H9 (cell line): Measurements from ENCODE around the gene DAD1. TPM values are rescaled to one million over a fixed set of nuclear protein-coding genes. Genes with fewer than 3 reads are reported as not detected.

Source experiments
- DNase-seq: peaks from one replicate; pipeline ENCODE4 v3.0.0-alpha.2; 2017
- H2AFZ ChIP-seq: one replicate; pipeline ENCODE4 v1.6.1; 2013; ENCODE audit warnings: mild to moderate bottlenecking, low read length, control low read depth, moderate library complexity
- H2AK5ac ChIP-seq: 2 replicates; pipeline ENCODE4 v1.6.1; 2013; ENCODE audit warnings: low read length, control low read depth, mixed read lengths; ENCODE audit not compliant: insufficient read length
- H2BK120ac ChIP-seq: one replicate; pipeline ENCODE4 v1.6.1; 2013; ENCODE audit warnings: low read depth, mild to moderate bottlenecking, low read length, control low read depth, inconsistent platforms; ENCODE audit not compliant: poor library complexity, severe bottlenecking
- H2BK12ac ChIP-seq: 2 replicates; pipeline ENCODE4 v1.6.1; 2013; ENCODE audit warnings: low read length, control low read depth, mixed read lengths, low read depth; ENCODE audit not compliant: insufficient read length
- H2BK15ac ChIP-seq: 2 replicates; pipeline ENCODE4 v1.6.1; 2013; ENCODE audit warnings: low read depth, low read length, control low read depth
- H2BK20ac ChIP-seq: one replicate; pipeline ENCODE4 v1.6.1; 2013; ENCODE audit warnings: low read depth, mild to moderate bottlenecking, low read length, control low read depth, inconsistent platforms; ENCODE audit not compliant: poor library complexity, severe bottlenecking
- H2BK5ac ChIP-seq: 2 replicates; pipeline ENCODE4 v1.6.1; 2013; ENCODE audit warnings: low read length, control low read depth, mixed read lengths; ENCODE audit not compliant: insufficient read length
- H3K14ac ChIP-seq: 2 replicates; pipeline ENCODE4 v1.6.1; 2013; ENCODE audit warnings: low read length, control low read depth; ENCODE audit not compliant: insufficient read depth
- H3K18ac ChIP-seq: 2 replicates; pipeline ENCODE4 v1.6.1; 2013; ENCODE audit warnings: low read depth, mild to moderate bottlenecking, mixed read lengths, low read length, control low read depth; ENCODE audit not compliant: insufficient read length
- H3K23ac ChIP-seq: 2 replicates; pipeline ENCODE4 v1.6.1; 2013; ENCODE audit warnings: low read length, control low read depth, mixed read lengths, low read depth; ENCODE audit not compliant: insufficient read length
- H3K23me2 ChIP-seq: 2 replicates; pipeline ENCODE4 v1.6.1; 2013; ENCODE audit warnings: low read depth, mild to moderate bottlenecking, mixed read lengths, low read length, control low read depth; ENCODE audit not compliant: insufficient read length, poor library complexity, severe bottlenecking
- H3K27ac ChIP-seq: 2 replicates; pipeline ENCODE4 v1.5.1; 2013; ENCODE audit warnings: low read length, control low read depth, mixed read lengths, low read depth; ENCODE audit not compliant: insufficient read length
- H3K27me3 ChIP-seq: 2 replicates; pipeline ENCODE4 v1.6.1; 2013; ENCODE audit warnings: low read length, control low read depth, inconsistent platforms; ENCODE audit not compliant: insufficient read depth
- H3K4ac ChIP-seq: 2 replicates; pipeline ENCODE4 v1.6.1; 2013; ENCODE audit warnings: low read depth, mild to moderate bottlenecking, control low read depth, inconsistent platforms, low read length, moderate library complexity
- H3K4me1 ChIP-seq: 2 replicates; pipeline ENCODE4 v1.6.1; 2013; ENCODE audit warnings: low read length, control low read depth, inconsistent platforms; ENCODE audit not compliant: insufficient read depth
- H3K4me2 ChIP-seq: 2 replicates; pipeline ENCODE4 v1.6.1; 2013; ENCODE audit warnings: low read length, control low read depth, mixed read lengths; ENCODE audit not compliant: insufficient read length, insufficient read depth
- H3K56ac ChIP-seq: 2 replicates; pipeline ENCODE4 v1.6.1; 2013; ENCODE audit warnings: low read depth, mild to moderate bottlenecking, mixed read lengths, low read length, control low read depth; ENCODE audit not compliant: insufficient read length
- H3K79me1 ChIP-seq: 2 replicates; pipeline ENCODE4 v1.6.1; 2013; ENCODE audit warnings: low read depth, mild to moderate bottlenecking, moderate library complexity, low read length, control low read depth, inconsistent platforms; ENCODE audit not compliant: insufficient read depth, poor library complexity, severe bottlenecking
- H3K79me2 ChIP-seq: 2 replicates; pipeline ENCODE4 v1.6.1; 2013; ENCODE audit warnings: low read length, control low read depth, inconsistent platforms; ENCODE audit not compliant: insufficient read depth
- H3K9ac ChIP-seq: 2 replicates; pipeline ENCODE4 v1.6.1; 2013; ENCODE audit warnings: low read length, control low read depth, mixed read lengths; ENCODE audit not compliant: insufficient read length; ENCODE audit errors: extremely low read depth
- H3K9me3 ChIP-seq: one replicate; pipeline ENCODE4 v1.6.1; 2013; ENCODE audit warnings: low read depth, low read length, inconsistent platforms; ENCODE audit not compliant: control insufficient read depth
- H3T11ph ChIP-seq: one replicate; pipeline ENCODE4 v1.6.1; 2013; ENCODE audit warnings: mild to moderate bottlenecking, low read length, control low read depth, inconsistent platforms
- H4K20me1 ChIP-seq: one replicate; pipeline ENCODE4 v1.6.1; 2013; ENCODE audit not compliant: control insufficient read depth, insufficient read length, insufficient read depth
- H4K5ac ChIP-seq: 2 replicates; pipeline ENCODE4 v1.6.1; 2013; ENCODE audit warnings: low read depth, mild to moderate bottlenecking, mixed read lengths, low read length, control low read depth; ENCODE audit not compliant: insufficient read length
- H4K8ac ChIP-seq: replicated peaks from 2 replicates; pipeline ENCODE4 v1.6.1; 2013; ENCODE audit warnings: low read length, control low read depth, mixed read lengths, low read depth; ENCODE audit not compliant: insufficient read length
- H4K91ac ChIP-seq: 2 replicates; pipeline ENCODE4 v1.6.1; 2013; ENCODE audit warnings: low read depth, mild to moderate bottlenecking, moderate library complexity, mixed read lengths, low read length, control low read depth; ENCODE audit not compliant: insufficient read length
- H3K27ac Mint-ChIP-seq, 3 experiments: 2 replicates in 2 of 3; 3 replicates in 1 of 3; pipeline ENCODE4 v1.8.0; 2020 to 2021; ENCODE audit warnings: mixed read lengths in 3 of 3, mild to moderate bottlenecking in 1 of 3, moderate library complexity in 1 of 3
- H3K27me3 Mint-ChIP-seq: 2 replicates; pipeline ENCODE4 v1.8.0; 2021; ENCODE audit warnings: low read depth, mild to moderate bottlenecking, moderate library complexity, mixed read lengths
- H3K36me3 Mint-ChIP-seq, 3 experiments: 2 replicates in 2 of 3; 3 replicates in 1 of 3; pipeline ENCODE4 v1.8.0; 2020 to 2021; ENCODE audit warnings: low read depth in 3 of 3, mixed read lengths in 3 of 3; ENCODE audit not compliant: insufficient read depth in 1 of 3
- H3K4me1 Mint-ChIP-seq, 2 experiments: 2 replicates each; pipeline ENCODE4 v1.8.0; 2020; ENCODE audit warnings: mixed read lengths in 2 of 2
- H3K4me3 Mint-ChIP-seq, 2 experiments: 2 replicates in 1 of 2; 3 replicates in 1 of 2; pipeline ENCODE4 v1.8.0; 2020 to 2021; ENCODE audit warnings: mild to moderate bottlenecking in 2 of 2, mixed read lengths in 2 of 2, moderate library complexity in 1 of 2
- H3K9me3 Mint-ChIP-seq, 2 experiments: 2 replicates in 1 of 2; 3 replicates in 1 of 2; pipeline ENCODE4 v1.8.0; 2020; ENCODE audit warnings: mild to moderate bottlenecking in 2 of 2, mixed read lengths in 2 of 2, moderate library complexity in 1 of 2
- whole genome bisulfite sequencing: extraction: QIAGEN DNeasy Blood & Tissue Kit; methylation state at CpG from one replicate; pipeline ENCODE4 v1.1.7; 2013; ENCODE audit warnings: missing lambda C conversion rate, low lambda C conversion rate, mixed read lengths; ENCODE audit not compliant: insufficient read length; ENCODE audit errors: extremely low coverage; 5-methylcytosine and 5-hydroxymethylcytosine counted together
- total RNA-seq: library from RNA; stranded (reverse); gene quantifications from 2 replicates; pipeline ENCODE4 v1.2.1, GENCODE V29; 2021
- TF ChIP-seq, protein P1 (sequence below): fragments of 200-600 bp; sonication (generic); conservative IDR thresholded peaks from 3 replicates; pipeline ENCODE4 v1.8.0; 2021; ENCODE audit warnings: antibody characterized with exemption, mild to moderate bottlenecking

The DAD1 gene
- total RNA-seq, 1 experiment from 2014 or later: 127 TPM

DNA sequence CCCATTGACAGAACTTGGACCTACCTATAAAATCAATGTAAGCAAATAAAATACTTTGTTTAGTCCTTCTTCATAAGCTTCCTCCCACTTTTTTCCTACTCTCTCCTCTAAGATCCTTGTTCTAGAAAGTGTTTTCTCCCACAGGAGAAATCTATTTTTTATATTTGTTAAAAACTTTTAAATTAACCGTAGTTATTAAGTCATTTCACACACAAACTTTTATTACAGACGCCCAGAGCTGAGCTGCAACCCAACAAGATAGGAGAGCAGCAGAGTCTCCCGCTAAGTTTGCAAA, 27.7 kb downstream of the DAD1 start:
- no peak overlapping the region for H3K56ac ChIP-seq
- H4K91ac ChIP-seq: no peak overlapping the region
- H2AFZ ChIP-seq: no peak overlapping the region
- WGBS: no CpG with 5 or more reads among the region's 3 CpGs
- peaks cover 40 to 44% of the 10 kb centered on the region in 2 experiments for H3K4me1 Mint-ChIP-seq
- H4K5ac ChIP-seq: no peak overlapping the region
- no peak overlapping the region for H3K14ac ChIP-seq
- H3K9me3 Mint-ChIP-seq: no peaks in the 10 kb centered on the region; a peak in 2 of 5 replicates
- H3T11ph ChIP-seq: no peak overlapping the region
- no peak for DNase-seq
- H3K27me3 Mint-ChIP-seq: no peaks in the 10 kb centered on the region; the same call in 1 of the 2 replicates
- peaks cover 4 to 19% (median 13%) of the 10 kb centered on the region in 3 experiments; a peak in 6 of 7 replicates for H3K36me3 Mint-ChIP-seq
- no peaks in the 10 kb centered on the region for H3K79me1 ChIP-seq
- no peaks in the 10 kb centered on the region for H4K20me1 ChIP-seq
- H3K79me2 ChIP-seq: no peaks in the 10 kb centered on the region
- no peak overlapping the region; a peak in 1 of 7 replicates for H3K27ac Mint-ChIP-seq
- no peaks in the 10 kb centered on the region for H3K23me2 ChIP-seq
- H4K8ac ChIP-seq: no peak overlapping the region
- no peak overlapping the region for H2BK15ac ChIP-seq
- H3K4ac ChIP-seq: no peak overlapping the region
- H2BK5ac ChIP-seq: no peak overlapping the region
- H3K9ac ChIP-seq: no peak overlapping the region
- no peak overlapping the region for H3K23ac ChIP-seq
- H2BK12ac ChIP-seq: no peak overlapping the region
- no peak overlapping the region for H3K27ac ChIP-seq
- no peaks in the 10 kb centered on the region for H3K27me3 ChIP-seq
- H3K4me2 ChIP-seq: no peak overlapping the region
- no peak overlapping the region for H2BK120ac ChIP-seq
- H3K18ac ChIP-seq: no peak overlapping the region
- H2BK20ac ChIP-seq: no peak overlapping the region
- H3K9me3 ChIP-seq: no peaks in the 10 kb centered on the region
- H2AK5ac ChIP-seq: no peak overlapping the region
- TF ChIP-seq, protein P1, sequence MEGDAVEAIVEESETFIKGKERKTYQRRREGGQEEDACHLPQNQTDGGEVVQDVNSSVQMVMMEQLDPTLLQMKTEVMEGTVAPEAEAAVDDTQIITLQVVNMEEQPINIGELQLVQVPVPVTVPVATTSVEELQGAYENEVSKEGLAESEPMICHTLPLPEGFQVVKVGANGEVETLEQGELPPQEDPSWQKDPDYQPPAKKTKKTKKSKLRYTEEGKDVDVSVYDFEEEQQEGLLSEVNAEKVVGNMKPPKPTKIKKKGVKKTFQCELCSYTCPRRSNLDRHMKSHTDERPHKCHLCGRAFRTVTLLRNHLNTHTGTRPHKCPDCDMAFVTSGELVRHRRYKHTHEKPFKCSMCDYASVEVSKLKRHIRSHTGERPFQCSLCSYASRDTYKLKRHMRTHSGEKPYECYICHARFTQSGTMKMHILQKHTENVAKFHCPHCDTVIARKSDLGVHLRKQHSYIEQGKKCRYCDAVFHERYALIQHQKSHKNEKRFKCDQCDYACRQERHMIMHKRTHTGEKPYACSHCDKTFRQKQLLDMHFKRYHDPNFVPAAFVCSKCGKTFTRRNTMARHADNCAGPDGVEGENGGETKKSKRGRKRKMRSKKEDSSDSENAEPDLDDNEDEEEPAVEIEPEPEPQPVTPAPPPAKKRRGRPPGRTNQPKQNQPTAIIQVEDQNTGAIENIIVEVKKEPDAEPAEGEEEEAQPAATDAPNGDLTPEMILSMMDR: no peak
- H3K4me3 Mint-ChIP-seq: no peak overlapping the region
- H3K4me1 ChIP-seq: no peaks in the 10 kb centered on the region
